ENCODE measurements around the gene POLR2C. TPM values are rescaled to one million over a fixed set of nuclear protein-coding genes. Genes with fewer than 3 reads are reported as not detected.

Gene POLR2C
- total and polyA plus RNA-seq, 10 donors = 23.2 to 75.6 (median 49.0) TPM

DNA sequence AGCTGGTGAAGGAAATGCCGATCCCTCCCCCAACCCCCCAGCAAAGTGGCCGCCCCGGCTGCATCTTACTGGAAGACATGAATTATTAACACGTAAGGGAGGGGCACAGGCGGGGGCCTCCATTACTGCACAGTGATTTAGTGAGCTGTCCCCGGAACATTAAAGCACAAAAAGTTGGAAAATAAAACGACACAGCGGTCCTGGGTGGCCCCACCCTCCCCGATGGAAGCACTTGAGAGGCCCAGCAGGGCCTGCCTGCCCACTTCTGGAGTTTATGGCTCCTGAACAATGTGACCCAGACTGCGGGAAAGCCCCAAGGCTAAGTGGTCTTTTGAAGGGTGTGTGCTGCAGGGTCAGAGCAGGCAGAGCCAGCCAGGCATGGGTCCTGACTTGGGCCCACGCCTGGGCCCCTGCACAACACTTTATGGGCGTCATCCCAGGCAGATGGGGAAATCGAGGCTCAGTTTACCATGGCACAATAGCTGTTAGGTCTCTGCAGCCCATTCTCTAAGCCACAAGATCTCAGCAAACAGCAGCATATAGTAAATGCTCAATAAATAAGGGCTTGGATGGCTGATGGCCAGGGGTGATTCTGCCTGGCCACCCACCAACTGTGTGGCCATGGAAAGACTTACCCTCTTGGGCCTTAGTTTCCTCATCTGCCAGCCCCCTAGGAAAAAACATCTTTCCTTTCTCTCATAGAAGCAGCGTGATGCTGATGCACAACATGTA, 51.1 kb downstream of the POLR2C start:
- Histone ChIP-seq H3K9me3 (no peaks in the 10 kb centered on the region), H3K4me3 (no peak overlapping the region), H3K4me1 (peaks cover 8 to 44% (median 29%) of the 10 kb centered on the region in 6 donors), H3K36me3 (peaks cover 0 to 63% (median 13%) of the 10 kb centered on the region in 6 donors), H3K27me3 (replicated peaks in 1 of 7) (no peaks in the 10 kb centered on the region), H3K27ac (peak overlapping the region in 7 of 8 donors; percentile 7 to 67 (median 38))
- TF ChIP-seq, protein P1, sequence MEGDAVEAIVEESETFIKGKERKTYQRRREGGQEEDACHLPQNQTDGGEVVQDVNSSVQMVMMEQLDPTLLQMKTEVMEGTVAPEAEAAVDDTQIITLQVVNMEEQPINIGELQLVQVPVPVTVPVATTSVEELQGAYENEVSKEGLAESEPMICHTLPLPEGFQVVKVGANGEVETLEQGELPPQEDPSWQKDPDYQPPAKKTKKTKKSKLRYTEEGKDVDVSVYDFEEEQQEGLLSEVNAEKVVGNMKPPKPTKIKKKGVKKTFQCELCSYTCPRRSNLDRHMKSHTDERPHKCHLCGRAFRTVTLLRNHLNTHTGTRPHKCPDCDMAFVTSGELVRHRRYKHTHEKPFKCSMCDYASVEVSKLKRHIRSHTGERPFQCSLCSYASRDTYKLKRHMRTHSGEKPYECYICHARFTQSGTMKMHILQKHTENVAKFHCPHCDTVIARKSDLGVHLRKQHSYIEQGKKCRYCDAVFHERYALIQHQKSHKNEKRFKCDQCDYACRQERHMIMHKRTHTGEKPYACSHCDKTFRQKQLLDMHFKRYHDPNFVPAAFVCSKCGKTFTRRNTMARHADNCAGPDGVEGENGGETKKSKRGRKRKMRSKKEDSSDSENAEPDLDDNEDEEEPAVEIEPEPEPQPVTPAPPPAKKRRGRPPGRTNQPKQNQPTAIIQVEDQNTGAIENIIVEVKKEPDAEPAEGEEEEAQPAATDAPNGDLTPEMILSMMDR (IDR thresholded peaks at IDR 0.05 in 8 of 11, conservative IDR thresholded peaks at IDR 0.05 in 3 of 11) = no peak
- peak in 1 of 3 donors; percentile 20 for TF ChIP-seq POLR2AphosphoS5 (IDR thresholded peaks at IDR 0.05)
- WGBS, 5 donors = 63 to 83% (median 70%) methylated on average over 14 of the region's 14 CpGs
- intact Hi-C loops (cut with DNase I; ENCODE audit: low total_unique reads) = loop anchor here (10.0 kb wide), 1 partner anchor 49 kb away; the partner anchor contains the start of gene POLR2C
- no peak for DNase-seq

DNA sequence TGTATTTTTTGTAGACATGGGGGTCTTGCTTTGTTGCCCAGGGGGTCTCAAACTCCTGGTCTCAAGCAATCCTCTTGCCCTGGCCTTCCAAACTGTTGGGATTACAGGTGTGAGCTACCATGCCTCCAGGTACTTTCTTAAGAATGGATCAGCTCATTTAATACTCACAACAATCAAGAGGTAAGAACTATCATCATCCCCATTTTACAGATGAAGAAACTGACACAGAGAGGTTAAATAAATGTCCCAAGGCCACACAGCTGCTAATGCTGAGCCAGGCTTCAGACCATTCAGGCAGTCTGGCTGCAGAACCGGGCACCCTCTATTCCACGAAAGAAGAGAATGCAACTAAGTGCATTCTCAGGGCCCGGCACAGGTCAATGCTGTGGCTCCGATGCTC, 51.9 kb downstream of the POLR2C start:
- H3K4me1 ChIP-seq = peaks cover 8 to 47% (median 30%) of the 10 kb centered on the region in 6 donors
- intact Hi-C loops (cut with DNase I; ENCODE audit: low total_unique reads) = loop anchor here (10.0 kb wide), 1 partner anchor 50 kb away; the partner anchor contains the start of gene POLR2C
- WGBS, 5 donors = 56 to 83% (median 69%) methylated on average over 3 to 4 of the region's 4 CpGs
- H3K36me3 ChIP-seq = peaks cover 0 to 69% (median 14%) of the 10 kb centered on the region in 6 donors
- H3K27me3 ChIP-seq (replicated peaks in 1 of 7) = no peaks in the 10 kb centered on the region
- no peak overlapping the region for H3K4me3 ChIP-seq
- TF ChIP-seq, protein P1 (IDR thresholded peaks at IDR 0.05 in 8 of 11, conservative IDR thresholded peaks at IDR 0.05 in 3 of 11) = no peak
- TF ChIP-seq POLR2A (IDR thresholded peaks at IDR 0.05) (no peak), POLR2AphosphoS5 (IDR thresholded peaks at IDR 0.05) (no peak)
- peak overlapping the region in 6 of 8 donors; percentile 9 to 67 (median 56) for H3K27ac ChIP-seq
- DNase-seq = no peak
- no peaks in the 10 kb centered on the region for H3K9me3 ChIP-seq

DNA sequence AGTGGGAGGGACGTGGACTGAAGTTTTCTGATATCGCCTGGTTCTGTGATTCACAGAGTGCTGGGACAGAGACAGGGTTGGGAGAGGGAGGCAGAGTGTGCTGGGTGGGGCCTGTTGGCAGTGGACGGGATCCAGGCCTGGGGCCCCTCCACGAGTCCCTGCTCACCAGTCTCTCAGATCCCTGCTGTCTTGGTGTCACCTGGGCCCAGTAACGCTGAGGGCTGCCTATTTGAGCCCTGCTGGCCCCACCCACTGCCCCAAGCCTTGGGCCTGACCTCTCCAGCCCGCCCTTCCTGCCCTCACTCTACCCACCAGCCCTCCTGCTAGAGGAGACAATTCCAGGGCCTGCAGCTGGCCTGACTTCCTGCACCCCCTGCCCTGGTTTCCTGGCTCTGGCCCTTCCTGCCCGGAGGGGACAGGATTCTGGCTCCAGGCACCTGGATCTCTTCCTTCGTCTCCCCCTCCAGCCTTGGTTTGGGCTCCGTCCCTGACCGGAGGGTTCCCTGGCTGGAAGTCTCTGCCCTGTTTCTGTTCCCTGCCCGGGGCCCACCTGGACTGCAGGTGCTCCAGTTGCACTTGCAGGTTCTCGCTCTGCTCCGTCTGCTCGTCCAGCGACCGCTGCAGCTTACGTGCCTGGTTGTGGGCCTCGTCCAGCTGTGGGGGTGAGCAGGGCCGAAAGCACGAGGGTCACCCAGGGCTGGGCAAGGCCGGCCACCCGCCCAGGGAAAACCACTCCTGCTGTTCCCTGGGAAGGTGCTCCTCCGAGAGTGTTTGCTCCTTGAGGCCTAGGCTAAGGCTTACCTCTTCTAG, 52.5 kb downstream of the POLR2C start:
- intact Hi-C loops (cut with DNase I; ENCODE audit: low total_unique reads) = loop anchor here (5.0 to 10.0 kb wide), 2 partner anchors 50 to 213 kb away; partner anchors contain the start of gene POLR2C
- Histone ChIP-seq H3K27ac (peak overlapping the region in 5 of 8 donors; percentile 44 to 67 (median 62)), H3K27me3 (replicated peaks in 1 of 7) (no peaks in the 10 kb centered on the region), H3K36me3 (peaks cover 0 to 69% (median 14%) of the 10 kb centered on the region in 6 donors), H3K4me1 (peaks cover 8 to 48% (median 34%) of the 10 kb centered on the region in 6 donors), H3K9me3 (no peaks in the 10 kb centered on the region), H3K4me3 (no peak overlapping the region)
- DNase-seq = peak; percentile 81
- TF ChIP-seq POLR2A (IDR thresholded peaks at IDR 0.05) (no peak), POLR2AphosphoS5 (IDR thresholded peaks at IDR 0.05) (peak; percentile 66 to 83 (median 77))
- WGBS, 5 donors = 73 to 77% (median 76%) methylated on average over 20 to 23 of the region's 23 CpGs

- Histone ChIP-seq H3K27me3 (replicated peaks in 1 of 7) (no peaks in the 10 kb centered on the region), H3K4me1 (peaks cover 8 to 43% (median 34%) of the 10 kb centered on the region in 6 donors), H3K4me3 (no peak overlapping the region), H3K27ac (no peak overlapping the region), H3K36me3 (peaks cover 0 to 69% (median 14%) of the 10 kb centered on the region in 6 donors), H3K9me3 (no peaks in the 10 kb centered on the region)
- WGBS, 5 donors = 86 to 88% (median 86%) methylated on average over 10 of the region's 10 CpGs
- intact Hi-C loops (cut with DNase I; ENCODE audit: low total_unique reads) = loop anchor here (5.0 to 10.0 kb wide), 2 partner anchors 51 to 214 kb away; partner anchors contain the start of gene POLR2C
- no peak for DNase-seq
- TF ChIP-seq POLR2AphosphoS5 (IDR thresholded peaks at IDR 0.05) (no peak), POLR2A (IDR thresholded peaks at IDR 0.05) (no peak)
- TF ChIP-seq, protein P1 (IDR thresholded peaks at IDR 0.05 in 8 of 11, conservative IDR thresholded peaks at IDR 0.05 in 3 of 11) = no peak
Observed at GRCh38 chr16:57516176-57516725, 53.8 kb downstream of the POLR2C start.

Data from spleen (tissue), 11 donors.